Measurements from ENCODE around the gene RRN3.
"Not testable (repeated sequence)": the region's sequence is repeated elsewhere in the genome, so short reads cannot be mapped to it uniquely, and the experiment has no call there.

Gene RRN3

DNA sequence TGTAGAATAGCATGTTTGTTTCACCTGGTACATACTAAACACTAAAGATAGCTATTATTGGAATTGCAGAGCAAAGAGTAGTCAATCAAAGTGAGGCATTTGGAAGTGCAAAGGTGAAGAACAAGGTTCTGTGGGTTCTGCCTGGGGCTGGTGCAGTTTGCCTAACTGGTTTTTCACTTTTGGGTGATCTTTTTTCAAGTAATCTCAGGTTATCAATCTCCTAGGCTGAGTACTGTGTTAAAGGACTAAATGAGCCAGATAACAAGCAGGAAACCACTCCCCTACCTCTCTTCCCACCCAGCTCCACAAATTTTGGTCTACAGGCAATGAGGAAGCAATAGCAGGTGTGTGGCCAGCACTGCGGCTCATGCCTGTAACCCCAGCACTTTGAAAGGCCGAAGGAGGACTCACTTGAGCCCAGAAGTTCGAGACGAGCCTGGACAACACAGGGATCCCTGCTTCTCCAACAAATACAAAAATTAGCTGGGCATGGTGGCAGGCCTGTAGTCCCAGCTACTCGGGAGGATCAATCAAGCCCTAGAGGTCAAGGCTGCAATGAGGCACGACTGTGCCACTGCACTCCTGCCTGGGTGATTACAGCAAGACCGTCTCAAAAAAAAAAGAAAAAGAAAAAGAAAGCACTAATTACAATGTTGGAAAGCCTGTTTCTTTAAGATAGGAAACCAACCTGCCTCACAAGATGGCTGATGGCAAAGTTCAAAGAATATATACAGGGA, 36.2 kb downstream of the RRN3 start:
- Histone ChIP-seq H3K4me1 (ENCODE audit: control insufficient read depth, insufficient read depth, low read length) (no peaks in the 10 kb centered on the region), H3K9ac (ENCODE audit: low read depth, low read length) (no peak overlapping the region), H3K27ac (ENCODE audit: low read depth, low read length) (no peak overlapping the region), H3K27me3 (ENCODE audit: control insufficient read depth, insufficient read depth, low read length) (no peaks in the 10 kb centered on the region), H3K4me3 (ENCODE audit: low read depth, low read length) (no peak overlapping the region), H3K9me3 (ENCODE audit: control insufficient read depth, insufficient read depth, low read length) (no peaks in the 10 kb centered on the region), H3K36me3 (ENCODE audit: control insufficient read depth, insufficient read depth, low read length) (peaks cover 48% of the 10 kb centered on the region)

DNA sequence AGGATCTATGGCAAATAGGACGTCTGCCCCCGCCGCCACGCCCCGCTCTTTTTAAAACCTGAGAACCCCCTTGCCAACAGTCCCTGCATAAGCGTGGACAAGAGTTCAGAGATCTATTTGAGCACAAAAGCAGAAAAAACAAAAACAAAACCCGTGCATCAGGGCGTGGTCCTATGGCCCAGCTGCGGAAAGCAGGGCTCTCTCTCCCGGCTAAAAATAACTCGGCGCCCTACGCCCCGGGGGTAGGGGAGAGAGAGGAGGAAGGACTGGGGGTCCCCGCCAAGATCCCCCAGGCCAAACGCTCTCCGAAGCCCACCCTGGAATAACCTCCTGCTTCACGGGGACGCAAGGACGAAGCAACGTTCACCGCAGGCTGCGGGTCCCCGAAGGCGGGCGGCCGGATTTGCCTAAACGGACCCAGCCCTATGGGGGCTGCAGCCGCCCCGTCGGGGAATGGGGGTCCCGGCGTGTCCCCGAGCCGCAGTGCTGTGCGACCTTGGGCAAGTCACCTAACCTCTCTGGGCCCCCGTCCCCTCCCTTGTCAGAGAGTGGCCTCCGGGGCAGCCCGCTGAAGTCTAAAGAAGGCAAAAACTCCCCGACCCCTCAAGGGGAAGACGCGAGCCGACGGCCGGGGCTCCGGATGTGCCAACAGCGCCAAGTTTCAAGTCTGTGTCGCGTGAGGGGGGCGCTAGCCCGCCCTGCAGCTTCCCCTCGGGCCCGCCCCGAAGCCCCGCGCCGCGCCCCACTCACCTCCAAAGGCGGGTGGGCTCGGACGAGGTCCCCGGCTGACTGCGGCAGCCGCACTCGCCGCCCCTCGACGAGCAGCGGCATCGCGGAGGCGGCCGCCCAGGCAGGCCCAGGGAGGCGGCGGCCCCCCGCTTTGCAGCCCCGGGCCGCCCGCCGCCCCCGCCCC, 38.7 kb downstream of the RRN3 start:
- peak overlapping the region; percentile 67 for H3K27ac ChIP-seq (ENCODE audit: low read depth, low read length)
- peak overlapping the region; percentile 81 for H3K4me3 ChIP-seq (ENCODE audit: low read depth, low read length)
- no peaks in the 10 kb centered on the region for H3K4me1 ChIP-seq (ENCODE audit: control insufficient read depth, insufficient read depth, low read length)
- H3K27me3 ChIP-seq (ENCODE audit: control insufficient read depth, insufficient read depth, low read length) = no peaks in the 10 kb centered on the region
- peaks cover 23% of the 10 kb centered on the region for H3K36me3 ChIP-seq (ENCODE audit: control insufficient read depth, insufficient read depth, low read length)
- no peaks in the 10 kb centered on the region for H3K9me3 ChIP-seq (ENCODE audit: control insufficient read depth, insufficient read depth, low read length)
- peak overlapping the region; percentile 42 for H3K9ac ChIP-seq (ENCODE audit: low read depth, low read length)

DNA sequence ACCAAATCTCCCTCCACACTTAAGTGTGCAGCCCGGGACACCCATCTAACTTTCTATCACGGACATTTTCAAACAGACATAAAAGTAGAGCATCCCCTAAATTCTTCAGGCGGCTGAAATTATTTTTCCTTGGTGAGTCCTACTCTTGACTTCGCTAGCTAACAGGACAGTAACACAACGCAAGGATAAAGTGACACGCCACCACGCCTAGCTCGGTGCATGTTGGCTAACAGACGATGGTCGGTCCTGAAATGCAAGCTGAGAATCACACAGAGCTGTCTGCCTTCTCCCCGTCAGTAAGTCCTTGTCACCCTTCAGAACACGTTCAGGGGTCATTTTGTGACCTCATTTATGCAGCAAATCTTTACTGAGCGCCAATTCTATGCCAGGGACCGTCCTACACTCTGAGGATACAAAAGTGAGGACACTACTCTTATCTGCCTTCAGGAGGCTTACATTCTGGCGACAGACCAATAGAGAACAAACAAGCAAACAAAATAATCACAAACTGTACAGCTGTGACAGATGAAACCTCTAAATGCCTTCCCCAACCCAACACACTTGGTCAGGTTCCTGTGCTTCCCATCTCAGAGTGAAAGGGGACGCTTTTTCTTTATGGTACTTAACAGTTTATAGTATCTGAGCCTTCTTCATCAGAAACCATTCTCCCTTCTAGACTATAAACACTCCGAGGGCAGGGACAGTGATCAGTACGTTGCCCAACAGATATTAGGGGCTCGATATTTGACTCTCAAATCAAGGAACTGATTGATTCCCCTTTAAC, 39.5 kb downstream of the RRN3 start:
- H3K9me3 ChIP-seq (ENCODE audit: control insufficient read depth, insufficient read depth, low read length) = no peaks in the 10 kb centered on the region
- no peaks in the 10 kb centered on the region for H3K4me1 ChIP-seq (ENCODE audit: control insufficient read depth, insufficient read depth, low read length)
- peaks cover 15% of the 10 kb centered on the region for H3K36me3 ChIP-seq (ENCODE audit: control insufficient read depth, insufficient read depth, low read length)
- no peak overlapping the region for H3K9ac ChIP-seq (ENCODE audit: low read depth, low read length)
- no peak overlapping the region for H3K27ac ChIP-seq (ENCODE audit: low read depth, low read length)
- no peaks in the 10 kb centered on the region for H3K27me3 ChIP-seq (ENCODE audit: control insufficient read depth, insufficient read depth, low read length)
- H3K4me3 ChIP-seq (ENCODE audit: low read depth, low read length) = peak overlapping the region; percentile 81

DNA sequence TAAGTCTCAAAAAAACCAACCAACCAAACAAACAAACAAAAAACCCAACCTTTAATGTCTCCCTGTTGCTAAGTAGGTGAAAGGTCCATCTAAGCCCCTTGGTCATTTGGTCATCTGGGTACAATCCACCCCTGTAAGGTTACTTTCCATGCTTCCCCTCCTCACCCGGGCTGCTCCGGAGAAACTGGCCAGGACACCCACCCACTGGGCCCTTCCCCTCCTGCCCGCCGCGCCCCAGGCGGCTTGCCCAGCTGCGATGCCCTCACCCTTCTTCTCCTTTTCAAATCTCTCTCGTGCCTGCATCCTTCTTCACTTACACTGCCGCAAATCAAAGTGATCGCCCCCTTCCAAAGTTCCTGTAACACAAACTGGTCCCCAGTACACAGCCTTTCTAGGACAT, 40.2 kb downstream of the RRN3 start:
- no peak overlapping the region for H3K4me3 ChIP-seq (ENCODE audit: low read depth, low read length)
- H3K9ac ChIP-seq (ENCODE audit: low read depth, low read length) = no peak overlapping the region
- no peaks in the 10 kb centered on the region for H3K9me3 ChIP-seq (ENCODE audit: control insufficient read depth, insufficient read depth, low read length)
- peaks cover 8% of the 10 kb centered on the region for H3K36me3 ChIP-seq (ENCODE audit: control insufficient read depth, insufficient read depth, low read length)
- no peak overlapping the region for H3K27ac ChIP-seq (ENCODE audit: low read depth, low read length)
- H3K27me3 ChIP-seq (ENCODE audit: control insufficient read depth, insufficient read depth, low read length) = no peaks in the 10 kb centered on the region
- H3K4me1 ChIP-seq (ENCODE audit: control insufficient read depth, insufficient read depth, low read length) = no peaks in the 10 kb centered on the region

DNA sequence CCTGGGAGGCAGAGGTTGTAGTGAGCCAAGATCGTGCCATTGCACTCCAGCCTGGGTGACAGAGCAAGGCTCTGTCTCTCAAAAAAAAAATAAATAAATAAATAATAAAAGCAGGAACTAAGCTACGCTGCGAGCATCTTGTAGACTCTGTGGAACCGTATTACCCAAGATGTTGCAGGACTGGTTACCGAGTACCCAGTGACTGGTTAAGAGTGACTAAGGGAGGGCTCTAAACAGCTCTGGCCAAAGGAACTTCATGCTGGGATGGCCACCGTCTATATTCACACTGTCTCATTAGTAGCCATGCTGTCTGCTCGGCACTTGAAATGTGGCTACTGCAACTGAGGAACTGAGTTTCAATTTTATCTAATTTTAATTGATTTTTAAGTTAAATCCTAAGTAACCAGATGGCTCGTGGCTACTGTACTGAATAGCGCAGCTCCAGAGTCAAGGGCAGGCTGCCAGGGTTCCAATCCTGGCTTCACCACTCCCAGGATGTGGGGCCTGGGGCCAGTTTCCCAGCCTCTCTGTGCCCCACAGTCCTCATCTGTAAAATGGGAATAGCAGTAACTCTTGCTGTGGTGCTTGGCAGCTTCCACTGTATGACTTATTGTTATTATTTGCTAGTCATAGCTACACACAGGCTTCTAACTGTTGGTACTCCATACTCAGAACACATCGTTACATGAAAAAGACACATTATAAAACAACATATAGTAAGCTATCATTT, 41.2 kb downstream of the RRN3 start:
- Histone ChIP-seq H3K36me3 (ENCODE audit: control insufficient read depth, insufficient read depth, low read length) (no peaks in the 10 kb centered on the region), H3K4me3 (ENCODE audit: low read depth, low read length) (no peak overlapping the region), H3K9me3 (ENCODE audit: control insufficient read depth, insufficient read depth, low read length) (no peaks in the 10 kb centered on the region), H3K27ac (ENCODE audit: low read depth, low read length) (no peak overlapping the region), H3K9ac (ENCODE audit: low read depth, low read length) (no peak overlapping the region), H3K27me3 (ENCODE audit: control insufficient read depth, insufficient read depth, low read length) (no peaks in the 10 kb centered on the region), H3K4me1 (ENCODE audit: control insufficient read depth, insufficient read depth, low read length) (no peaks in the 10 kb centered on the region)

DNA sequence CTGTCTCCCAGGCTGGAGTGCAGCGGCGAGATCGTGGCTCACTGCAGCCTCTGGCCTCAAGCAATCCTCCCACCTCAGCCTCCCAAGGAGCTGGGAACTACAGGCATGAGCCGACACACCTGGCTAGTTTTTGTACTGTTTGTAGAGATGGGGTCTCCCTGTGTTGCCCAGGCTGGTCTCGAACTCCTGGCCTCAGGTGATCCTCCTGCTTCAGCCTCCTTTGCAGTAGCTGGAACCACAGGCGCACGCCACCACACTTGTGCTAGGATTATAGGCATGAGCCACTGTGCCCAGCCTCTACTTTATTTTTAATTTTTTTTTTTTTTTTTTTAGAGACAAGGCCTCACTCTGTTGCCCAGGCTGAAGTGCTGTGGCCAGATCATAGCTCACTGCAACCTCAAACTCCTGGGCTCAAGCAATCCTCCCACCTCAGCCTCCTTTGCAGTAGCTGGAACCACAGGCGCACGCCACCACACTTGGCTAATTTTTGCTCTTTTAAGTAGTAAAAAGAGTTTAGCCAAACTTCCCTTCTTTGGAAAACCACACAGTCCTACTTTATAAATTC, 42.6 kb downstream of the RRN3 start:
- no peaks in the 10 kb centered on the region for H3K27me3 ChIP-seq (ENCODE audit: control insufficient read depth, insufficient read depth, low read length)
- H3K9me3 ChIP-seq (ENCODE audit: control insufficient read depth, insufficient read depth, low read length) = no peaks in the 10 kb centered on the region
- no peaks in the 10 kb centered on the region for H3K4me1 ChIP-seq (ENCODE audit: control insufficient read depth, insufficient read depth, low read length)
- H3K36me3 ChIP-seq (ENCODE audit: control insufficient read depth, insufficient read depth, low read length) = peaks cover 13% of the 10 kb centered on the region; the same call in 1 of the 2 replicates
- H3K9ac ChIP-seq (ENCODE audit: low read depth, low read length) = no peak overlapping the region
- no peak overlapping the region for H3K4me3 ChIP-seq (ENCODE audit: low read depth, low read length)
- no peak overlapping the region for H3K27ac ChIP-seq (ENCODE audit: low read depth, low read length)

DNA sequence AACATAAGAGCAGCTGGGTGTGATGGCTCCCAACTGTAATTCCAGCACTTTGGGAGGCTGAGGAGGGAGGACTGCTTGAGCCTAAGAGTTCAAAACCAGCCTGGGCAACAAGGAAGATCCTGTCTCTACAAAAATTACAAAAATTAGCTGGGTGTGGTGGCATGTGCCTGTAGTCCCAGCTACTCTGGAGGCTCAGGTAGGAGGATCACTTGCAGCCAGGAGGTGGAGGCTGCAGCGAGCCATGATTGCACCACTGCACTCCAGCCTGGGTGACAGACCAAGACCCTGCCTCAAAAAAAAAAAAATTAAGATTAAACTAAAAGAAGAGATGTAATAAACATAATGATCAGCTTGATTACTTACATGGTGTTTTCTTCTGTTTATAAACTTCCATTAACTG, 43.6 kb downstream of the RRN3 start:
- not testable (repeated sequence) for H3K27me3 ChIP-seq (ENCODE audit: control insufficient read depth, insufficient read depth, low read length); H3K27ac ChIP-seq (ENCODE audit: low read depth, low read length); H3K9me3 ChIP-seq (ENCODE audit: control insufficient read depth, insufficient read depth, low read length); H3K4me3 ChIP-seq (ENCODE audit: low read depth, low read length); H3K4me1 ChIP-seq (ENCODE audit: control insufficient read depth, insufficient read depth, low read length); H3K9ac ChIP-seq (ENCODE audit: low read depth, low read length)
- H3K36me3 ChIP-seq (ENCODE audit: control insufficient read depth, insufficient read depth, low read length) = peaks cover 21% of the 10 kb centered on the region

DNA sequence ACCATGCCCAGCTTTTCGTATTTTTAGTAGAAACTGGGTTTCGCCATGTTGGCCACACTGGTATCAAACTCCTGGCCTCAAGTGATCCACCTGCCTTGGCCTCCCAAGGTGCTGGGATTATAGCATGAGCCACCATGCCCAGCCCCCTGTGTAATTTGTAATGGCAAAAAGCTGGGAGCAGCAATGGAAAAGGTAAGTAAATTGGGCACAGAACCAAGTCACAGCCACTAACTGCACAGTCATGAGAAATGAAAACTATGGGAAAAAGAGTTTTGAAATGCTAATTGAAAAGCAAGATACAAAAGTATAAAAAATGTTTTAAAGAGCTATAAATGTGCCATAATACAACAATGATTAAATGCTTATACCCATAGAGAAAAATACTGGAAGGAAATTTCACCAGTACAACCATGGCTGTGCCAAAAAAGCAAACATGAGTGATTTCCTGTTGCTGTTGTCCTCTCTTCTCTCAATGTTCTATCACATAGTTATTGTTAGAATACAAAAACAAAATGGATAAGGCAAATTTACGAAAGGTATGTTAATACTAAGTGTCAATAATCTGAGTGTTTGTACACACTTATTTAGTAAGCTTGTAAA, 44.4 kb downstream of the RRN3 start:
- Histone ChIP-seq H3K27me3 (ENCODE audit: control insufficient read depth, insufficient read depth, low read length) (no peaks in the 10 kb centered on the region), H3K4me3 (ENCODE audit: low read depth, low read length) (no peak overlapping the region), H3K9me3 (ENCODE audit: control insufficient read depth, insufficient read depth, low read length) (no peaks in the 10 kb centered on the region), H3K27ac (ENCODE audit: low read depth, low read length) (no peak overlapping the region), H3K9ac (ENCODE audit: low read depth, low read length) (no peak overlapping the region), H3K36me3 (ENCODE audit: control insufficient read depth, insufficient read depth, low read length) (peaks cover 21% of the 10 kb centered on the region), H3K4me1 (ENCODE audit: control insufficient read depth, insufficient read depth, low read length) (no peaks in the 10 kb centered on the region)

DNA sequence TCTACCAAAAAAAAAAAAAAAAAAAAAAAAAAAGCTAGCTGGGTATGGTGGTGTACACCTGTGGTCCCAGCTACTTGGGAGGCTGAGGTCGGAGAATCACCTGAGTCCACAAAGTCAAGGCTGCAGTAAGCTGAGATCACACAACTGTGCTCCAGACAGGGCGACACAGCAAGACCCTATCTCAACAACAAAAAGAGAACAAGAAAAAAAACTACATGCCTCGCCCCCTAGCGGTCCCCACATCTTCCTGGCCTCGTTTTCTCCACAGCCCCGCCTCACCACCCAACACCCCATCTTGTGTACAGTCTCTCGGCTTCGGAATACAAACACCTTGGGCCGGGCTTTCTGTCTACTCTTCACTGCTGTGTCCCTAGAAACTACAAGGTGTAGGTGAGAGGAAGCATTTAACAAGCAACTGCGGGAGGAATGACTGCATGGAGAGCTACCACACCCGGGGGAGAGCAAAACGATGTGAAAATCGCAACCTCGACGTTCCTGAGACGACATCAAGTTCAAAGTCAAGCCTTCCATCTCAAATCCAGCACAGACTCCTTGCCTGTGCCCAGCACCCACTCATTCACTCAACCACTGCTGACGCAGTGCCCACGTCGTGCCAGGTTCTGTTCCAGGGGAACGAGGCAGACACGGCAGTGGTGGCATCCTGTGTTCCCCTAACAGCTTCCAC, 47.2 kb downstream of the RRN3 start:
- peaks cover 29% of the 10 kb centered on the region for H3K36me3 ChIP-seq (ENCODE audit: control insufficient read depth, insufficient read depth, low read length)
- H3K27me3 ChIP-seq (ENCODE audit: control insufficient read depth, insufficient read depth, low read length) = no peaks in the 10 kb centered on the region
- no peaks in the 10 kb centered on the region for H3K4me1 ChIP-seq (ENCODE audit: control insufficient read depth, insufficient read depth, low read length)
- H3K9me3 ChIP-seq (ENCODE audit: control insufficient read depth, insufficient read depth, low read length) = no peaks in the 10 kb centered on the region
- no peak overlapping the region for H3K27ac ChIP-seq (ENCODE audit: low read depth, low read length)
- no peak overlapping the region for H3K4me3 ChIP-seq (ENCODE audit: low read depth, low read length)
- H3K9ac ChIP-seq (ENCODE audit: low read depth, low read length) = no peak overlapping the region
